Endodermal cell (in vitro differentiated cells): ENCODE results near the gene EFNA5. TPM values are rescaled to one million over a fixed set of nuclear protein-coding genes. Genes with fewer than 3 reads are reported as not detected.

Experiments
- DNase-seq: peaks from one replicate; pipeline ENCODE4 v3.0.0-alpha.2; 2017
- H3K27ac ChIP-seq: 2 replicates; pipeline ENCODE4 v1.5.1; 2013; ENCODE audit warnings: mild to moderate bottlenecking, low read depth, low read length, moderate library complexity
- H3K27me3 ChIP-seq: 2 replicates; pipeline ENCODE4 v1.6.1; 2013; ENCODE audit warnings: mild to moderate bottlenecking, low read length, moderate library complexity; ENCODE audit not compliant: insufficient read depth, control insufficient read depth, poor library complexity, severe bottlenecking
- H3K36me3 ChIP-seq: 2 replicates; pipeline ENCODE4 v1.7.0; 2013; ENCODE audit warnings: mild to moderate bottlenecking, low read length, moderate library complexity; ENCODE audit not compliant: control insufficient read depth, insufficient read depth
- H3K4me1 ChIP-seq: one replicate; pipeline ENCODE4 v1.7.0; 2013; ENCODE audit warnings: low read length; ENCODE audit not compliant: control insufficient read depth, insufficient read depth
- H3K4me3 ChIP-seq: 2 replicates; pipeline ENCODE4 v1.5.1; 2013; ENCODE audit warnings: mild to moderate bottlenecking, low read length, moderate library complexity
- H3K9ac ChIP-seq: 2 replicates; pipeline ENCODE4 v1.6.1; 2013; ENCODE audit warnings: mild to moderate bottlenecking, low read length, moderate library complexity; ENCODE audit not compliant: poor library complexity, severe bottlenecking; ENCODE audit errors: extremely low read depth
- H3K9me3 ChIP-seq: 2 replicates; pipeline ENCODE4 v1.6.1; 2013; ENCODE audit warnings: mild to moderate bottlenecking, low read length, moderate library complexity; ENCODE audit not compliant: control insufficient read depth
- H3K27ac Mint-ChIP-seq: 2 replicates; pipeline ENCODE4 v1.8.0; 2020; ENCODE audit warnings: mixed read lengths
- H3K27me3 Mint-ChIP-seq: 2 replicates; pipeline ENCODE4 v1.8.0; 2021; ENCODE audit warnings: mild to moderate bottlenecking, mixed read lengths; ENCODE audit not compliant: insufficient read depth
- H3K36me3 Mint-ChIP-seq: 2 replicates; pipeline ENCODE4 v1.8.0; 2020; ENCODE audit warnings: low read depth, mixed read lengths
- H3K4me1 Mint-ChIP-seq: 2 replicates; pipeline ENCODE4 v1.8.0; 2020; ENCODE audit warnings: mixed read lengths
- H3K4me3 Mint-ChIP-seq: 2 replicates; pipeline ENCODE4 v1.8.0; 2020; ENCODE audit warnings: mild to moderate bottlenecking, moderate library complexity, mixed read lengths
- H3K9me3 Mint-ChIP-seq: 2 replicates; pipeline ENCODE4 v1.8.0; 2020; ENCODE audit warnings: mild to moderate bottlenecking, mixed read lengths
- WGBS, 2 experiments: methylation state at CpG; one replicate each; pipeline versions ENCODE4 v1.1.5 to v1.1.7; 2013; ENCODE audit warnings: missing lambda C conversion rate in 2 of 2, mixed read lengths in 1 of 2; ENCODE audit not compliant: insufficient coverage in 1 of 2, insufficient read length in 1 of 2; 5-methylcytosine and 5-hydroxymethylcytosine counted together
- total RNA-seq, 2 donors: library from RNA; stranded (reverse); fragmentation: NEBNext Ultra II Directional in 1 of 2; extraction: Animal tissue kit (Norgen Biotek cat#: 25700) in 1 of 2; gene quantifications; 2 replicates in 1 of 2; 3 replicates in 1 of 2; pipeline ENCODE4 v1.2.1, GENCODE V29; 2021
- TF ChIP-seq, protein P1 (sequence below): fragments of 200-600 bp; sonication (generic); conservative IDR thresholded peaks from 2 replicates; pipeline ENCODE4 v1.5.0; 2021; ENCODE audit warnings: antibody characterized with exemption, mild to moderate bottlenecking

The EFNA5 gene
- total RNA-seq, 2 donors from 2014 or later: 53.3 to 63.1 TPM

- Histone ChIP-seq H3K27ac (no peak overlapping the region), H3K9me3 (no peaks in the 10 kb centered on the region), H3K4me1 (no peaks in the 10 kb centered on the region), H3K9ac (no peak overlapping the region), H3K27me3 (no peaks in the 10 kb centered on the region), H3K4me3 (no peak overlapping the region), H3K36me3 (peaks cover 39% of the 10 kb centered on the region)
- no peak for DNase-seq
- TF ChIP-seq, protein P1, sequence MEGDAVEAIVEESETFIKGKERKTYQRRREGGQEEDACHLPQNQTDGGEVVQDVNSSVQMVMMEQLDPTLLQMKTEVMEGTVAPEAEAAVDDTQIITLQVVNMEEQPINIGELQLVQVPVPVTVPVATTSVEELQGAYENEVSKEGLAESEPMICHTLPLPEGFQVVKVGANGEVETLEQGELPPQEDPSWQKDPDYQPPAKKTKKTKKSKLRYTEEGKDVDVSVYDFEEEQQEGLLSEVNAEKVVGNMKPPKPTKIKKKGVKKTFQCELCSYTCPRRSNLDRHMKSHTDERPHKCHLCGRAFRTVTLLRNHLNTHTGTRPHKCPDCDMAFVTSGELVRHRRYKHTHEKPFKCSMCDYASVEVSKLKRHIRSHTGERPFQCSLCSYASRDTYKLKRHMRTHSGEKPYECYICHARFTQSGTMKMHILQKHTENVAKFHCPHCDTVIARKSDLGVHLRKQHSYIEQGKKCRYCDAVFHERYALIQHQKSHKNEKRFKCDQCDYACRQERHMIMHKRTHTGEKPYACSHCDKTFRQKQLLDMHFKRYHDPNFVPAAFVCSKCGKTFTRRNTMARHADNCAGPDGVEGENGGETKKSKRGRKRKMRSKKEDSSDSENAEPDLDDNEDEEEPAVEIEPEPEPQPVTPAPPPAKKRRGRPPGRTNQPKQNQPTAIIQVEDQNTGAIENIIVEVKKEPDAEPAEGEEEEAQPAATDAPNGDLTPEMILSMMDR: no peak
- H3K9me3 Mint-ChIP-seq: no peaks in the 10 kb centered on the region
- H3K4me3 Mint-ChIP-seq: no peak overlapping the region
- H3K27ac Mint-ChIP-seq: no peak overlapping the region
- peaks cover 7% of the 10 kb centered on the region for H3K4me1 Mint-ChIP-seq
- H3K36me3 Mint-ChIP-seq: peaks cover 5% of the 10 kb centered on the region
- no peaks in the 10 kb centered on the region for H3K27me3 Mint-ChIP-seq
- 91 to 94% methylated on average over 4 of the region's 4 CpGs for WGBS, 2 experiments
Observed at GRCh38 chr5:107631805-107632362, 38.9 kb downstream of the EFNA5 start.

DNA sequence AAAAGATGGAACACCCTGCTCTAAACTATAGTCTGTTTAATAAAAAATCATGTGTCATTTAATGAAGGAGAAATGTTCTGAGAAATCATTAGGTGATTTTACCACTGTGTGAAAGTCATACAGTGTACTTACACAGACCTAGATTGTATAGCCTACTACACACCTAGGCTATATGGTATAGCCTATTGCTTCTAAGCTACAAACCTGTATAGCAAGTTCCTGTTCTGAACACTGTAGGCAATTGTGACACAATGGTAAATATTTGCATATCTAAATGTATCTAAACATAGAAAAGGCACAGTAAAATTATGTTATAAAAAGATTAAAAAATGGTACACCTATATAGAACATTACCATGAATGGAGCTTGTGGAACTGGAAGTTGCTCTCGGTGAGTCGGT, 40.6 kb downstream of the EFNA5 start:
- no peaks in the 10 kb centered on the region for H3K9me3 Mint-ChIP-seq
- H3K4me1 ChIP-seq: no peaks in the 10 kb centered on the region
- no peak overlapping the region for H3K27ac ChIP-seq
- DNase-seq: no peak
- H3K4me1 Mint-ChIP-seq: no peaks in the 10 kb centered on the region
- H3K36me3 ChIP-seq: peaks cover 35% of the 10 kb centered on the region
- no peaks in the 10 kb centered on the region for H3K9me3 ChIP-seq
- H3K27me3 ChIP-seq: no peaks in the 10 kb centered on the region
- no peak overlapping the region for H3K4me3 ChIP-seq
- TF ChIP-seq, protein P1: no peak
- H3K27me3 Mint-ChIP-seq: no peaks in the 10 kb centered on the region
- H3K9ac ChIP-seq: no peak overlapping the region
- 90% methylated on average over 2 of the region's 2 CpGs; no CpG with 5 or more reads in 1 of the 2 experiments for WGBS, 2 experiments
- H3K4me3 Mint-ChIP-seq: no peak overlapping the region
- peaks cover 5% of the 10 kb centered on the region for H3K36me3 Mint-ChIP-seq
- no peak overlapping the region for H3K27ac Mint-ChIP-seq

GRCh38 chr5:107624235-107624634, 46.5 kb downstream of the EFNA5 start:
- H3K36me3 ChIP-seq: peaks cover 18% of the 10 kb centered on the region
- Mint-ChIP-seq H3K36me3 (no peaks in the 10 kb centered on the region), H3K27me3 (no peaks in the 10 kb centered on the region), H3K4me3 (no peak overlapping the region), H3K4me1 (peaks cover 13% of the 10 kb centered on the region), H3K27ac (no peak overlapping the region), H3K9me3 (no peaks in the 10 kb centered on the region)
- H3K4me3 ChIP-seq: no peak overlapping the region
- no peak for DNase-seq
- no peaks in the 10 kb centered on the region for H3K27me3 ChIP-seq
- no peaks in the 10 kb centered on the region for H3K9me3 ChIP-seq
- no peak overlapping the region for H3K9ac ChIP-seq
- WGBS, 2 experiments: 86% methylated on average over 1 of the region's 1 CpG; no CpG with 5 or more reads in 1 of the 2 experiments
- no peak overlapping the region for H3K27ac ChIP-seq
- TF ChIP-seq, protein P1: no peak
- H3K4me1 ChIP-seq: no peaks in the 10 kb centered on the region
